ENCODE data around the gene CSTPP1. TPM values are rescaled to one million over a fixed set of nuclear protein-coding genes. Genes with fewer than 3 reads are reported as not detected.

CSTPP1 gene
- total and polyA plus RNA-seq, 2 donors (not counting 3 experiments of a cell fraction or from before 2014, with no cell fraction given) = 25.9 to 38.2 TPM

DNA sequence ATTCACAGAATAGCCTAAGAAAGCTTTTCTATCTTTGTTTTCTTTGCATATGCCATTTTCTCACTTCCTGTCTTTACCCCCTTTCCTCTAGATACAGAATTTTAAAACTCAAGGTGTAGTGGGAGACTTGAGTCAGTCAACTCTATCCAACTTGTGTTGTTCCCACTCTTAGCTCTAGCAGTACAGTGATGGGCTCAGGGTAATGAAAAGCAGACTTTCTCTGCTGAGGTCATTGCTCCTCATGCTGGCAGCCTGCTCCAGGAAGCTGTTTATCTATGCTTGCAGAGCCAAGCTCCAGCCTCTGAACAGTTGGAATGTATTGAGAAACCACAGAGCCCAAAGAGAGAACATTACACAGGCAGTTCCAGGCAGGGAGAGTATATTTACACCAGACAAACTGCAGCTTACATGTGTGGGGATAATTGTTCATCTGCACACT is 68.1 kb downstream of the CSTPP1 start:
- FAIRE-seq (no peak), DNase-seq (ENCODE audit: low read depth, low spot score) (peak; percentile 72)
- no peaks in the 10 kb centered on the region for H3K4me1 ChIP-seq (ENCODE audit: control insufficient read depth, extremely low read depth, insufficient read depth, low read length)
- H4K20me1 ChIP-seq (replicated peaks; ENCODE audit: control insufficient read depth, extremely low read depth, insufficient read depth, low read length) = no peaks in the 10 kb centered on the region
- H2AFZ ChIP-seq (ENCODE audit: low read depth, low read length) = no peak overlapping the region
- H3K27ac ChIP-seq (ENCODE audit: insufficient read depth, low read depth, low read length) = no peak overlapping the region
- TF ChIP-seq GATA2 (IDR thresholded peaks at IDR 0.05; ENCODE audit: insufficient read depth, insufficient read length, low read depth, low read length) (no peak), POLR2A (IDR thresholded peaks at IDR 0.05; ENCODE audit: low read depth, low read length) (no peak), MYC (IDR thresholded peaks at IDR 0.05; ENCODE audit: low read depth, low read length) (no peak), POLR2AphosphoS5 (IDR thresholded peaks at IDR 0.05; ENCODE audit: insufficient read depth, low read depth, low read length) (no peak), EZH2 (IDR thresholded peaks at IDR 0.05; ENCODE audit: borderline replicate concordance, low read depth, low read length, severe bottlenecking) (no peak), JUN (IDR thresholded peaks at IDR 0.05; ENCODE audit: borderline replicate concordance, insufficient read depth, insufficient read length, low read depth) (no peak), FOS (IDR thresholded peaks at IDR 0.05; ENCODE audit: borderline replicate concordance, insufficient read depth, low read length) (no peak)
- TF ChIP-seq, protein P1, sequence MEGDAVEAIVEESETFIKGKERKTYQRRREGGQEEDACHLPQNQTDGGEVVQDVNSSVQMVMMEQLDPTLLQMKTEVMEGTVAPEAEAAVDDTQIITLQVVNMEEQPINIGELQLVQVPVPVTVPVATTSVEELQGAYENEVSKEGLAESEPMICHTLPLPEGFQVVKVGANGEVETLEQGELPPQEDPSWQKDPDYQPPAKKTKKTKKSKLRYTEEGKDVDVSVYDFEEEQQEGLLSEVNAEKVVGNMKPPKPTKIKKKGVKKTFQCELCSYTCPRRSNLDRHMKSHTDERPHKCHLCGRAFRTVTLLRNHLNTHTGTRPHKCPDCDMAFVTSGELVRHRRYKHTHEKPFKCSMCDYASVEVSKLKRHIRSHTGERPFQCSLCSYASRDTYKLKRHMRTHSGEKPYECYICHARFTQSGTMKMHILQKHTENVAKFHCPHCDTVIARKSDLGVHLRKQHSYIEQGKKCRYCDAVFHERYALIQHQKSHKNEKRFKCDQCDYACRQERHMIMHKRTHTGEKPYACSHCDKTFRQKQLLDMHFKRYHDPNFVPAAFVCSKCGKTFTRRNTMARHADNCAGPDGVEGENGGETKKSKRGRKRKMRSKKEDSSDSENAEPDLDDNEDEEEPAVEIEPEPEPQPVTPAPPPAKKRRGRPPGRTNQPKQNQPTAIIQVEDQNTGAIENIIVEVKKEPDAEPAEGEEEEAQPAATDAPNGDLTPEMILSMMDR (IDR thresholded peaks at IDR 0.05; ENCODE audit: extremely low read depth in 1 of 2, insufficient read depth in 1 of 2, low read depth in 1 of 2, low read length in 2 of 2) = no peak
- TF ChIP-seq, protein P2, sequence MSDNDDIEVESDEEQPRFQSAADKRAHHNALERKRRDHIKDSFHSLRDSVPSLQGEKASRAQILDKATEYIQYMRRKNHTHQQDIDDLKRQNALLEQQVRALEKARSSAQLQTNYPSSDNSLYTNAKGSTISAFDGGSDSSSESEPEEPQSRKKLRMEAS (IDR thresholded peaks at IDR 0.05; ENCODE audit: insufficient read depth, insufficient read length) = no peak
- H3K4me2 ChIP-seq (ENCODE audit: insufficient read depth, low read length) = no peak overlapping the region
- H3K4me3 ChIP-seq (replicated peaks in 1 of 3; ENCODE audit: insufficient read depth in 1 of 3, low read depth in 1 of 3, low read length in 3 of 3) = no peak overlapping the region
- no peaks in the 10 kb centered on the region for H3K9me1 ChIP-seq (replicated peaks; ENCODE audit: control insufficient read depth, extremely low read depth, insufficient read depth, low read length)
- H3K36me3 ChIP-seq (ENCODE audit: control insufficient read depth in 2 of 2, extremely low read depth in 1 of 2, insufficient read depth in 2 of 2, low read length in 2 of 2) = no peaks in the 10 kb centered on the region
- dilution Hi-C loops (cut with MboI; ENCODE audit: extremely low pct_ligation_motif_present, low sequenced_read_pairs) = no loop called here
- ChIA-PET CTCF (interaction anchor here (1.1 to 1.7 kb wide), 4 partner anchors 53 to 148 kb away, joined by 3 to 9 read pairs (median 4); no protein-coding TSS in a partner anchor), POLR2A (no interaction called here)
- BruUV-seq (replicated peaks) = no TSS peak
- no peaks in the 10 kb centered on the region for H3K9me3 ChIP-seq (replicated peaks; ENCODE audit: control insufficient read depth, insufficient read depth, low read length)
- intact Hi-C loops (cut with micrococcal nuclease) = no loop called here
- H3K9ac ChIP-seq (replicated peaks; ENCODE audit: extremely low read depth, insufficient read depth, low read length) = no peak overlapping the region
- no peaks in the 10 kb centered on the region for H3K79me2 ChIP-seq (ENCODE audit: control insufficient read depth, insufficient read depth, low read length)
- H3K27me3 ChIP-seq (ENCODE audit: control insufficient read depth in 2 of 2, insufficient read depth in 2 of 2, low read length in 2 of 2) = no peaks in the 10 kb centered on the region

Measured in endothelial cell of umbilical vein (primary cell).